ENCODE data around the gene IGSF6. TPM values are rescaled to one million over a fixed set of nuclear protein-coding genes. Genes with fewer than 3 reads are reported as not detected.

IGSF6 gene
- total and polyA plus RNA-seq, 2 of the 13 experiments (the other 11 are each of a cell fraction or from before 2014, with no cell fraction given), result not detected

GRCh38 chr16:21599122-21600030, 53.0 kb downstream of the IGSF6 start, which contains the start of gene METTL9 (continued):
- TF ChIP-seq ZNF414 (CRISPR knock-in tag; IDR thresholded peaks at IDR 0.05), result peak; percentile 94; the same call in 1 of the 2 replicates
- TF ChIP-seq TFDP2 (CRISPR knock-in tag; IDR thresholded peaks at IDR 0.05), result peak; percentile 95
- TF ChIP-seq ZNF557 (CRISPR knock-in tag; IDR thresholded peaks at IDR 0.05), result peak; percentile 71
- TF ChIP-seq STAT5B (CRISPR knock-in tag; IDR thresholded peaks at IDR 0.05), result peak; percentile 94
- TF ChIP-seq ZMYM3 (CRISPR knock-in tag; IDR thresholded peaks at IDR 0.05), result peak; percentile 96
- TF ChIP-seq SRSF1 (optimal IDR thresholded peaks at IDR 0.05; ENCODE audit: low read depth, low read length), result peak; percentile 88
- no peak for TF ChIP-seq NFAT5 (CRISPR knock-in tag; IDR thresholded peaks at IDR 0.05)
- peak; percentile 99 for TF ChIP-seq RBM39 (IDR thresholded peaks at IDR 0.05; ENCODE audit: low read depth, low read length, poor library complexity, severe bottlenecking)
- peak; percentile 91; the same call in 1 of the 2 replicates for TF ChIP-seq ZNF333 (CRISPR knock-in tag; IDR thresholded peaks at IDR 0.05; ENCODE audit: borderline replicate concordance)
- peak; percentile 83 for TF ChIP-seq AFF4 (CRISPR knock-in tag; IDR thresholded peaks at IDR 0.05)
- TF ChIP-seq ATAD3A (CRISPR knock-in tag; IDR thresholded peaks at IDR 0.05), result no peak
- TF ChIP-seq ARID3A (IDR thresholded peaks at IDR 0.05; ENCODE audit: low read depth, low read length), result peak; percentile 82; the same call in 1 of the 2 replicates
- TF ChIP-seq SMAD9 (CRISPR knock-in tag; IDR thresholded peaks at IDR 0.05), result 0 out of 2 replicates have a peak, but pooled peaks have one; percentile 43
- peak; percentile 98 for TF ChIP-seq NR2C2 (CRISPR knock-in tag; IDR thresholded peaks at IDR 0.05; ENCODE audit: borderline replicate concordance)
- TF ChIP-seq ZKSCAN8 (CRISPR knock-in tag; IDR thresholded peaks at IDR 0.05; ENCODE audit: borderline replicate concordance), result peak; percentile 96
